Fibroblast of lung (primary cell): Measurements from ENCODE around the gene SLC39A7. TPM values are rescaled to one million over a fixed set of nuclear protein-coding genes. Genes with fewer than 3 reads are reported as not detected.

ENCODE experiments used
- DNase-seq, 2 donors: peaks; one replicate each; pipeline versions ENCODE4 v3.0.0 to v3.0.0-alpha.2; 2010; ENCODE audit warnings: low read depth in 2 of 2
- H2AFZ ChIP-seq: 2 replicates; pipeline ENCODE4 v1.5.1; 2012; ENCODE audit warnings: low read length, control low read depth, inconsistent platforms
- H3K27ac ChIP-seq: 2 replicates; pipeline ENCODE4 v1.5.1; 2011; ENCODE audit warnings: low read length, control low read depth; ENCODE audit not compliant: insufficient read depth
- H3K27me3 ChIP-seq: 2 replicates; pipeline ENCODE4 v1.5.1; 2011; ENCODE audit warnings: mild to moderate bottlenecking, low read length; ENCODE audit not compliant: control insufficient read depth, insufficient read depth
- H3K36me3 ChIP-seq: 2 replicates; pipeline ENCODE4 v1.5.1; 2011; ENCODE audit warnings: low read length; ENCODE audit not compliant: control insufficient read depth, insufficient read depth
- H3K4me1 ChIP-seq: 2 replicates; pipeline ENCODE4 v1.5.1; 2011; ENCODE audit warnings: low read length; ENCODE audit not compliant: control insufficient read depth, insufficient read depth; ENCODE audit errors: extremely low read depth
- H3K4me2 ChIP-seq: 2 replicates; pipeline ENCODE4 v1.5.1; 2011; ENCODE audit warnings: low read length, control low read depth; ENCODE audit not compliant: insufficient read depth; ENCODE audit errors: extremely low read depth
- H3K4me3 ChIP-seq, 4 experiments: fragments of 200-600 bp in 1 of 4; sonication (generic) in 1 of 4; replicated peaks in 1 of 4; 2 replicates each; pipeline ENCODE4 v1.5.1; 2011 to 2016; ENCODE audit warnings: low read length in 4 of 4, low read depth in 3 of 4, mild to moderate bottlenecking in 3 of 4, control low read depth in 2 of 4, inconsistent platforms in 1 of 4, mixed read lengths in 1 of 4; ENCODE audit not compliant: insufficient read depth in 1 of 4; ENCODE audit errors: control extremely low read depth in 1 of 4
- H3K79me2 ChIP-seq: 2 replicates; pipeline ENCODE4 v1.5.1; 2012; ENCODE audit warnings: mild to moderate bottlenecking, low read length, inconsistent platforms; ENCODE audit not compliant: control insufficient read depth, insufficient read depth
- H3K9ac ChIP-seq: 2 replicates; pipeline ENCODE4 v1.5.1; 2011; ENCODE audit warnings: mild to moderate bottlenecking, low read length, control low read depth; ENCODE audit not compliant: insufficient read depth
- H3K9me3 ChIP-seq: 2 replicates; pipeline ENCODE4 v1.5.1; 2012; ENCODE audit warnings: low read depth, low read length; ENCODE audit not compliant: control insufficient read depth, insufficient read depth
- H4K20me1 ChIP-seq: 2 replicates; pipeline ENCODE4 v1.5.1; 2011; ENCODE audit warnings: low read length; ENCODE audit not compliant: control insufficient read depth, insufficient read depth; ENCODE audit errors: extremely low read depth
- EZH2 ChIP-seq: IDR thresholded peaks from 2 replicates; pipeline ENCODE4 v1.5.1; 2012; ENCODE audit warnings: low read length, control low read depth, mild to moderate bottlenecking; ENCODE audit errors: missing control alignments
- polyA plus RNA-seq, 2 donors: library from polyadenylated mRNA; depleted of rRNA in 1 of 2; stranded (reverse) in 1 of 2; unstranded in 1 of 2; fragments of >200 nt; gene quantifications; 2 replicates each; pipeline ENCODE4 v1.2.1, GENCODE V29; 2011 to 2012; ENCODE audit warnings: missing spikeins in 1 of 2
- total RNA-seq: library from RNA; depleted of rRNA; stranded (reverse); fragments of >200 nt; gene quantifications from 2 replicates; pipeline ENCODE4 v1.2.1, GENCODE V29; 2014
- TF ChIP-seq, protein P1 (sequence below), 2 donors: IDR thresholded peaks in 1 of 2; conservative IDR thresholded peaks in 1 of 2; 1 replicate in 1 of 2; 2 replicates in 1 of 2; pipeline ENCODE4 v1.5.1; 2011 to 2012; ENCODE audit warnings: low read length in 2 of 2, control low read depth in 1 of 2, inconsistent platforms in 1 of 2, low read depth in 1 of 2, mild to moderate bottlenecking in 1 of 2

Gene SLC39A7
- total and polyA plus RNA-seq, 2 donors (not counting 1 experiment from before 2014, with no cell fraction given): 112 to 160 TPM

DNA sequence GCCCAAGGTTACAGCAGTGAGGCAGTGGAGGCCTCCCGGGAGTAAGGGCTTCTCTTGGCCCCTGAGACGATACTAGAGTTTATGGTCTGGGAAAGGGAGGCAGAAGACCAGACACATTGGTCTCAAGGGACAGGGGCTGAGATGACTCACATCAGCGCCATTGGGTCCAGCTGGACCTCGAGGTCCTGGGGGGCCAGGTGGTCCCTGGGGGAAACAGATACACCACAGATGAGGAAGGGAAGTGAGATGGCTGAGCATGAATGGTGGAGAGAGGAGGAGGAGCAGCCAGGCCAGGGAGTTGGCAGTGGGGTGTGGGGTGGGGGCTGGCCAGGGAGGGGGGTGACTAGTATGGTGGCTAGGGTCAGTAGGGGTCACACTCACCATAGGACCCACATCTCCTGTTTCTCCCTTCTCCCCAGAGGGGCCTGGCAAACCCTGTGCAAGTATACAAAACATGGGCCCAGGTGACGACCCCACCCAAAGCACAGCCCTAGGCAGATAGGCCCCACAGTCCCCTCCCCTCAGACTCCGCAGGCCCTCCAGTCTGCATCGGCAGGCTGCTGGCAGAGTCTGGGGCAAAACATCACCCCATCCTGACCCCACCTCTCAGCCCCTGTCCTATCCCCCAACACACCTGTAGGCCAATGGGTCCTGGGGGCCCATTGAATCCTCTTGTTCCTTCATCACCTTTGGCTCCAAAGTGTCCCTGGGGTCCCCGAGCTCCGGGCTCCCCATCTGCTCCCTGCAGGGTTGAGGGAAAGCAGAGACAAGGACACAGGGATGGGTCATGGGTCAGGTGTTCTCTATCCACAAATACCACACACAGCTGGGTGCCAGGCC is 30.3 kb upstream of the SLC39A7 start:
- Histone ChIP-seq H3K79me2 (no peaks in the 10 kb centered on the region), H3K4me3 (no peak overlapping the region), H3K4me2 (no peak overlapping the region), H3K27ac (no peak overlapping the region), H3K9me3 (no peaks in the 10 kb centered on the region), H2AFZ (no peak overlapping the region), H3K9ac (no peak overlapping the region), H3K4me1 (no peaks in the 10 kb centered on the region), H4K20me1 (no peaks in the 10 kb centered on the region), H3K36me3 (no peaks in the 10 kb centered on the region), H3K27me3 (no peaks in the 10 kb centered on the region)
- DNase-seq: no peak
- TF ChIP-seq, protein P1, sequence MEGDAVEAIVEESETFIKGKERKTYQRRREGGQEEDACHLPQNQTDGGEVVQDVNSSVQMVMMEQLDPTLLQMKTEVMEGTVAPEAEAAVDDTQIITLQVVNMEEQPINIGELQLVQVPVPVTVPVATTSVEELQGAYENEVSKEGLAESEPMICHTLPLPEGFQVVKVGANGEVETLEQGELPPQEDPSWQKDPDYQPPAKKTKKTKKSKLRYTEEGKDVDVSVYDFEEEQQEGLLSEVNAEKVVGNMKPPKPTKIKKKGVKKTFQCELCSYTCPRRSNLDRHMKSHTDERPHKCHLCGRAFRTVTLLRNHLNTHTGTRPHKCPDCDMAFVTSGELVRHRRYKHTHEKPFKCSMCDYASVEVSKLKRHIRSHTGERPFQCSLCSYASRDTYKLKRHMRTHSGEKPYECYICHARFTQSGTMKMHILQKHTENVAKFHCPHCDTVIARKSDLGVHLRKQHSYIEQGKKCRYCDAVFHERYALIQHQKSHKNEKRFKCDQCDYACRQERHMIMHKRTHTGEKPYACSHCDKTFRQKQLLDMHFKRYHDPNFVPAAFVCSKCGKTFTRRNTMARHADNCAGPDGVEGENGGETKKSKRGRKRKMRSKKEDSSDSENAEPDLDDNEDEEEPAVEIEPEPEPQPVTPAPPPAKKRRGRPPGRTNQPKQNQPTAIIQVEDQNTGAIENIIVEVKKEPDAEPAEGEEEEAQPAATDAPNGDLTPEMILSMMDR (conservative IDR thresholded peaks at IDR 0.05 in 1 of 2, IDR thresholded peaks at IDR 0.05 in 1 of 2; ENCODE audit: low read depth in 1 of 2, low read length in 2 of 2): no peak
- no peak for TF ChIP-seq EZH2

- no peaks in the 10 kb centered on the region for H3K79me2 ChIP-seq
- TF ChIP-seq, protein P1 (conservative IDR thresholded peaks at IDR 0.05 in 1 of 2, IDR thresholded peaks at IDR 0.05 in 1 of 2; ENCODE audit: low read depth in 1 of 2, low read length in 2 of 2): no peak
- no peak for TF ChIP-seq EZH2
- no peaks in the 10 kb centered on the region for H4K20me1 ChIP-seq
- H3K4me3 ChIP-seq: no peak overlapping the region
- H2AFZ ChIP-seq: no peak overlapping the region
- H3K36me3 ChIP-seq: no peaks in the 10 kb centered on the region
- H3K9me3 ChIP-seq: no peaks in the 10 kb centered on the region
- H3K4me1 ChIP-seq: no peaks in the 10 kb centered on the region
- no peak overlapping the region for H3K9ac ChIP-seq
- no peak overlapping the region for H3K4me2 ChIP-seq
- H3K27me3 ChIP-seq: no peaks in the 10 kb centered on the region
- DNase-seq: no peak
- no peak overlapping the region for H3K27ac ChIP-seq
Observed at GRCh38 chr6:33171016-33171879, 29.4 kb upstream of the SLC39A7 start.
